Stimulated activated naive CD8-positive, alpha-beta T cell treated with anti-CD3 and anti-CD28 coated beads, Interleukin-15, Interleukin-2, amounts not matched to agents 100 U/mL and 50 U/mL, for 24 hours (primary cell): Measurements from ENCODE around the gene KLC3.

Experiments used
- ATAC-seq: fragments of 150-1000 bp; cut with Tn5 transposase; one replicate; pipeline ENCODE4 v1.10.0; 2021
- DNase-seq: peaks from one replicate; pipeline ENCODE4 v3.0.0; 2021

The KLC3 gene

DNA sequence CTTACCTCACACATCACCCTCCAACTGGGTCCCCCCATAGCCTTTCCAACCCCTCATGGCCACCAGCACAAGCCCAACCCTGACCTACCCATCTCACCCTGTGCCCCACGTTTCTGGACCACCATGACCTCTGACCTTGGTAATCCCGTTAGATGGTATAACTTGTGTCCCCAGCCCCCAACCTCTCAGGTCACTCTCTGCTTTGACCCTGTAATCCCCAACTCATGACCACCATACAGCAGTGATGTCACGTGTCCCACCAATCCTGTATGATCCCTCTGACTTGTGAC is 8.5 kb downstream of the KLC3 start:
- no peak for DNase-seq
- no peak for ATAC-seq

GRCh38 chr19:45349430-45349941 is 8.9 kb downstream of the KLC3 start:
- ATAC-seq, result no peak
- no peak for DNase-seq

DNA sequence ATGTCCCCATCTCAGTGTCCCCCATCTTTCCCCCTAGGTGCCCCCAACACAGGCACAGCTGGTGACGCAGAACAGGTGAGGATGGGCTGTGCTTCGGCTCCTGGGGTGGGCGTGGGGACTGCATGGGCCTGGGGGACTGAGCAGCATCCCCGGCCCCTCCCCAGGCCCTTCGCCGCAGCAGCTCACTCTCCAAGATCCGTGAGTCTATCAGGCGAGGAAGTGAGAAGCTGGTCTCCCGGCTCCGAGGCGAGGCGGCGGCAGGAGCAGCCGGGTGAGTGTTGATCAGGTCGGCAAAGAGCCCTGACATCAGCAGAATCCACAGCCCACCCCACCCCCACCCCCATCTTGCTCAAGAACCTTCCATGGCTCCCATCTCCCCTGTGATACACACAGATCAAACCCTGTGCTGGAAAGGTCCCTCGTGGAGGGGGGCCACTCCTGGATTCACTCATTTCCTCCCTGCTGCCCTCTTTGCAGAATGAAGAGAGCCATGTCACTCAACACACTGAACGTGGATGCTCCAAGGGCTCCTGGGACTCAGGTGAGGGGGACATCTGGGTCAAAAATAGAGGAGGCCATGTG is 10.0 kb downstream of the KLC3 start:
- ATAC-seq (no peak), DNase-seq (no peak)

- ATAC-seq, result no peak
- DNase-seq, result no peak
Observed at GRCh38 chr19:45351401-45351952, 10.9 kb downstream of the KLC3 start.

GRCh38 chr19:45352062-45352461 is 11.5 kb downstream of the KLC3 start:
- DNase-seq (no peak), ATAC-seq (no peak)

- ATAC-seq, result no peak
- DNase-seq, result no peak
Observed at GRCh38 chr19:45352471-45352870, 11.9 kb downstream of the KLC3 start.

GRCh38 chr19:45352914-45353796 is 12.6 kb downstream of the KLC3 start:
- DNase-seq, result no peak
- no peak for ATAC-seq

GRCh38 chr19:45354241-45354842 is 13.8 kb downstream of the KLC3 start:
- DNase-seq, result no peak
- ATAC-seq, result no peak

DNA sequence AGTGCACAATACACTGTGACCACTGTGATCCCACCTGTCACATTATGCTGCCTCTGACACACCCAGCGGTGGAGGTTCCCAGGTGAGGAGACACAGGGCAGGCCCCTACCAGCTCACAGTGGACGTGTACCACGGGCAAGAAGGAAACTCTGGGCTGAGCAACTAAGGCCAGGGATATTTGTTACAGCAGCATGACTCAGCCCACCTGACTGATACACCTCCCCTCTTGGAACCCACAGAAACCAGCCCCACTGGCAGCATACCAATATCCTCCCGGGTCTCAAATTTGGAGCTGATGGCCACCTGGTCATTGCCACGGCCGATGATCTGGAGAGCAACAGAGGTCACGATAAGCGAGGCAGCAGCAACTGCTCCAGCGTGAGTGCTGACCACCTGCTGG is 14.9 kb downstream of the KLC3 start:
- ATAC-seq, result no peak
- DNase-seq, result no peak

DNA sequence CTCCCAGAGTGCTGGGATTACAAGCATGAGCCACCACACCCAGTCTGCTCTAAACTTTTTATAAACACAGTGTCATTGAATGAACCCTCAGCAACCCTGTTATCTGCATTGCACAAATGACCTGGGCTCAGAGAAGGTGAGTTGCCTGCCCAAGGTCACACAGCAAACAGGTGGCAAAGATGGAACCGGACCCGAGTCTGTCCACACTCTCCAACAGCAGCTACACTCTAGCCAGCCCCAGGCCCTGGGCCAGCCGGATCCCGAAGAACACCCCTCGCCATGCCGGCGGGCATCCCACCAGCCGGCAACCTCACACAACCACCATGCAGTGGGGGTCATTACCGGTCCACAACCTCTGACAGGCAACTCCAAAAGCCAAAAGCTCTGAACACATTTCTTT is 15.4 kb downstream of the KLC3 start:
- no peak for DNase-seq
- no peak for ATAC-seq

DNA sequence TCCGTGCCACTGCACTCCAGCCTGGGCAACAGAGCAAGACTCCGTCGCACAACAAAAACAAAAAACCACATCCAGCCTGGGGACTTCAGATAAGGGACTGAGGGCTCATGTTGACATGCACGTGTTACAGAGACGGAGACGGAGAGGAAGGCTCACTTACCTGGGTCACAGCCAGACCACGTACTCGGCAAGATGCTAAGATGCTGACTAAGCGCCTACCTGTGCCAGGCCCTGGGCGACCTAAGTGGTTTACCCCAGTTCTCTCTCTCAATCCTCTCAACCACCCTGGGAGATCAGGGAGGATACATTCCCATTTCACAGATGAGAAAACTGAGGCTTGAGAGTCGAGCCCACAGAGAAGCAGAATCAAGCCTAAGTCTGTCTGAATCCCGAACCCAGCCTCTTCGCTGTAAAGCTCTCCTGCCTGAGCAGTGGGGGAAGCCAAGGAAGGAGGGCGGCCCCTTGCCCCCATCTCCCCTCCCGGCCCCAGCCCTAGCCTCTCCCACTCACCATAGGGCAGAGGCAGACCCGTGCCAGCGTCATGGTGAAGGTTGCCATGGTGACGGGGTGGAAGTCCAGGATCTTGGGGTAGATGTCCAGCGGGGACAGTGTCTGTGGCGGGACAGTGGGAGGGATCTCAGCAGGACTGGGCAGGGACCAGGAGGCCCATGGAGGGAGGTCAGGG is 16.4 kb downstream of the KLC3 start:
- DNase-seq (no peak), ATAC-seq (no peak)

DNA sequence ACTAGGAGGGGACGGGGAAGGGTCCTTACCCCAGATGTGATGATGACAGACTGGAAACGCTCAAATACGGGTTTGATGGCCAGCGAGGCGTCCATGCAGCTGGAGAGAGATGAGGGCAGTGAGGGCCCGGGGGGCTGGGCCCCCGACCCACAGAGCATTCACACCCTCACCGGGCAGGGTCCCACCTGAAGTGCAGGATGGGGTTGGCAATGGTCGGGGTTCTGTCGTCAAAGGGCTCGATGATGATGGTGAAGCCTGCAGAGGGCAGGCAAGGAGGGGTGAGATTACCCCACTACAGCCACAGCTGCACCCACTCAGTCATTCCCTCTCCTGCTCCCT is 16.9 kb downstream of the KLC3 start:
- DNase-seq (no peak), ATAC-seq (no peak)

GRCh38 chr19:45358213-45358792 is 17.8 kb downstream of the KLC3 start:
- DNase-seq, result no peak
- no peak for ATAC-seq

- DNase-seq (no peak), ATAC-seq (no peak)
Observed at GRCh38 chr19:45361608-45362007, 21.1 kb downstream of the KLC3 start.

DNA sequence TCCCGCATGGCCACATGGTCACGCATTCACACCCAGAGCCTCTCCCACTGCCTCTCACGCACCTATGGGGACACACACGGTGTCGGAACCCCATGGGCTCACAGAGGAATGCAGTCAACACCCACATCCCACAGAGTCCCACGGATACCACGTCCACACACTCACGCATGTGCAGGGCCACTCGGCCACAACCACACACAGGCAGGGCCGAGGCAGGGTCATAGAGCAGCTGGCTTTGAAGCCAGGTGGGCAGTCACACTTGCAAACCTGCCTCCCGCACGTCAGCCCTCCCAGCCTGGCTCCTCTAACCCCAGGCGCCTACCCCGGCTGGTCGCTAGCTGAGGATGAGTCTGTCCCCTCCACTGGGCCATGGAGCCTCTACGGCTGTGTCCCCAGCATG is 21.7 kb downstream of the KLC3 start:
- ATAC-seq, result no peak
- DNase-seq, result no peak

GRCh38 chr19:45363861-45364459 is 23.4 kb downstream of the KLC3 start:
- no peak for ATAC-seq

GRCh38 chr19:45364696-45365095 is 24.1 kb downstream of the KLC3 start:
- ATAC-seq (no peak), DNase-seq (no peak)

More at GRCh38 chr19:45363861-45364459, 23.4 kb downstream of the KLC3 start:
- no peak for DNase-seq

DNA sequence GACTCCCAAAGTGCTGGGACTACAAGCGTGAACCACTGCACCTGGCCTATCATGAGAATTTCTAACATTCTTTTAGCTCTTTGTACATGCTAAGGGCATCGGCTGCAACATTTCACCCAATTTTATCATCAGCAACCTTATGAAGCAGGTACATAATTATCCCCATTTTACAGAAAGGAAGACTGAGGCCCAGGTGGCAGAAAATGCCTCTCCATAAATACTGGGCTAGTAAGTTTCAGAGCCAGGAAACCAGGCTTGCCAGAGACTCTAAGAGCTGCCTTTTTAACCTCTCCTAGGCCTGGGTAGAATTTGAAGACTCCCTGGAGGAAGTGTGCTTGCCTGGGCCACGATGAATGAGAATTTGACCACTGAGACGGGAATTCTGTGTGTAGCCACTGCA is 27.6 kb downstream of the KLC3 start:
- no peak for DNase-seq
- ATAC-seq, result no peak

DNA sequence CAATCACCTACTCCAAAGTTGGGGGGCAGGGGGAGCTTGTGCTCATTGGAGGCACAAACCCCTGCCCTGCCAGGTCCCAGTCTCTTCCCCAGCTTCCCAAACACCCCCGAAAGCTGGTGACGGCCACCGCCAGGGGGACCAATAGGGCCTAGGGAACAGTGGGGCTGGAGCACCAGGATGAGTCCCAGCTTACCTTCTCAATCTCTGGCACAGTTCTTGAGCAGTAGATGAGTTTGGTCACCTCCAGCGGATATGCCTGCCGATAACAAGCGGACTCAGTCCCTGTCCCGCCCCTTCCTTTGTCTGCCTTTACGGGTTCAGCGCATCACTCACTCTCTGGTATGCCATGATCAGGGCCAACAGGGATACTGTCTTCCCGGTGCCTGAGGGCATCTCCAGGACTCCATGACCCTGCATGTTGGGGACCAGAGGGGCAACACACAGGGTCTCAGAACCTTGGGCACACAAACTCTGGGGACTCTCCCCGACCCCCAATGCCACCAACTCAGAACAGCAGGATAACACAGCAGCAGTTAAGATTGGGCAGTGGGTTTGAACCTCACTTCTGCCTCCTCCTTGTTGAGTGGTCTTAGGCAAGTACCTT is 28.3 kb downstream of the KLC3 start:
- ATAC-seq (no peak), DNase-seq (no peak)

DNA sequence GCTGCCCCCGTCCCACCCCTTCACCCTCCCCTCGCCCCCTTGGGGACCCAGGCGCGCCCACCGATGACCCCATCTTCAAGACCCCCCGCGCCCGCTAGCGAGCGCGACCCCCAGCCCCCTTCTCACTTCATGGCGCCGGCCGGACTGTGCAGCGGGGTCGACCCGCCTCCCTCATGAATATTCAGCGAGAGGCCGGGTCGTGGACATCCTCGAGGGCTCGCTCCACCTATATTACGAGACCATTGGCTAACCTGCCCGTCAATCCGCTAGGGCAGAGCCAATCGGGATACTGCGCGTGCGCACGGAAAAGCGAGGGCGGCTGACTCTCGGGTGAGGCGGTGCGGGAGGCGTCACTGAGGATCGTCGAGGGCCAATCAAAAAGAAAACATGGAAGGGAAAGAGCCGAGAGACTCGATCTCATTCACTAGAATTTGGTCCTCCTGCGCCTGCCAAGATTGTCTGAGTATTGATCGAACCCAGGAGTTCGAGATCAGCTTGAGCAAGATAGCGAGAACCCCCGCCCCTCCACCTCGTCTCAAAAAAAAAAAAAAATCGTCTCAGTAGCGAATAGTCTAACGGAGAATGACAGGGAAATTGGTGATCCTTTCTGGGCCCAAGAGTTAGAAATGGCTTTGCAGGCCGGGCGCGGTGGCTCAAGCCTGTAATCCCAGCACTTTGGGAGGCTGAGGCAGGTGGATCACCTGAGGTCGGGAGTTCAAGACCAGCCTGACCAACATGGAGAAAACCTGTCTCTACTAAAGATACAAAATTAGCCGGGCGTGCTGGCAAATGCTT is 30.1 kb downstream of the KLC3 start, which contains the start of gene ERCC2:
ERCC2 (minus strand) TSS at position 164 of the 795 bp plus-strand sequence; CDS start at position 131, 33 bp downstream.
- DNase-seq (peak; percentile 100), ATAC-seq (peak; percentile 100)
